ENCODE measurements around the gene ZNF775. TPM values are rescaled to one million over a fixed set of nuclear protein-coding genes. Genes with fewer than 3 reads are reported as not detected.

Gene ZNF775
- total RNA-seq, 4 donors from 2014 or later: 1.4 to 3.8 (median 2.4) TPM

DNA sequence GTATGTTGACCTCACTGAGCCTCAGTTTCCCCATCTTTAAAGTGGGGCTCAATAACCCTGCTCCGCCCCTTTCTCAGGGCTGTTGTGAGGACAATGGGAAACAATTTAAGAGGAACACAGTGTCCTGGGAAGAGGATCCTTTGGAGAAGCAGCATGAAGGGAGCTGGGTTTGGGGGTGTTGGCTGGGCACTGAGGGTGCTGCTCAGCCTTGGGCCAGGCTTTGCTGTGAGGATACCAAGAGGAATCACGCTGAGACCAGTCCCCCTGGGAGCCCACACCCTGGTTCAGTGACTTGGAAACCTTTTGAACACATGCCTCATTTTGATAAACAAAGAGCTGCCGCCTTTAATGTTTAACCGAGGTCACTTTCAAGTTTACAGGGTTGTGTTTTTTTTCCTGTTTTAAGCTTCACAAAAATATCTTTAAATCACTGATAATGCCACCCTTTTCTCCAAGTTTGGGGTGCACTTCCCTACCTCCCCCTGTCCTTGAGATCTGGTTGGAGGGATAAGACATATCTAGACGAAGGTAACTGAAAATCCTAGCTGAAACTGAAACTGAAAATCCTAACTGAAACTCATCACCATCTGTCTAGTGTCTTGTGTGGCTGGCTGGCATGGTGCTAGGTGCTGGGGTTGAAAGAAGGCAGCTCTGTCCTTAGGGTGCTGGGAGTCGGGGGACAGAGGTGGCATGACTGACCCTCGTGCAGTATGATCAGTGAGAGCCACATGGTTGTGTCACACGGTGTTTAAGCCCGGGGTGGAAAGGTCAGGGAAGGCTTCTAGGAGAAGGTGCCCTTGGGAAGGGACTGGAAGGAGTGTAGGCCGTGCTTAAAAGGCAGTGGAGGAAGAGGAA is 27.7 kb downstream of the ZNF775 start:
- H3K4me3 ChIP-seq (ENCODE audit: low read depth, poor library complexity, severe bottlenecking): no peak overlapping the region
- DNase-seq (ENCODE audit: low spot score in 2 of 2): peak in 1 of 2 donors; percentile 83
- WGBS, 2 donors: 54 to 56% methylated on average over 10 of the region's 10 CpGs
- intact Hi-C loops (cut with DNase I; ENCODE audit: low total_unique reads): no loop called here
- TF ChIP-seq POLR2A (IDR thresholded peaks at IDR 0.05): no peak
- TF ChIP-seq, protein P1, sequence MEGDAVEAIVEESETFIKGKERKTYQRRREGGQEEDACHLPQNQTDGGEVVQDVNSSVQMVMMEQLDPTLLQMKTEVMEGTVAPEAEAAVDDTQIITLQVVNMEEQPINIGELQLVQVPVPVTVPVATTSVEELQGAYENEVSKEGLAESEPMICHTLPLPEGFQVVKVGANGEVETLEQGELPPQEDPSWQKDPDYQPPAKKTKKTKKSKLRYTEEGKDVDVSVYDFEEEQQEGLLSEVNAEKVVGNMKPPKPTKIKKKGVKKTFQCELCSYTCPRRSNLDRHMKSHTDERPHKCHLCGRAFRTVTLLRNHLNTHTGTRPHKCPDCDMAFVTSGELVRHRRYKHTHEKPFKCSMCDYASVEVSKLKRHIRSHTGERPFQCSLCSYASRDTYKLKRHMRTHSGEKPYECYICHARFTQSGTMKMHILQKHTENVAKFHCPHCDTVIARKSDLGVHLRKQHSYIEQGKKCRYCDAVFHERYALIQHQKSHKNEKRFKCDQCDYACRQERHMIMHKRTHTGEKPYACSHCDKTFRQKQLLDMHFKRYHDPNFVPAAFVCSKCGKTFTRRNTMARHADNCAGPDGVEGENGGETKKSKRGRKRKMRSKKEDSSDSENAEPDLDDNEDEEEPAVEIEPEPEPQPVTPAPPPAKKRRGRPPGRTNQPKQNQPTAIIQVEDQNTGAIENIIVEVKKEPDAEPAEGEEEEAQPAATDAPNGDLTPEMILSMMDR (IDR thresholded peaks at IDR 0.05): no peak

- intact Hi-C loops (cut with DNase I; ENCODE audit: low total_unique reads): no loop called here
- H3K4me3 ChIP-seq (ENCODE audit: low read depth, poor library complexity, severe bottlenecking): no peak overlapping the region
- TF ChIP-seq, protein P1 (IDR thresholded peaks at IDR 0.05): no peak
- TF ChIP-seq POLR2A (IDR thresholded peaks at IDR 0.05): no peak
- no peak for DNase-seq (ENCODE audit: low spot score in 2 of 2)
- 95 to 98% methylated on average over 74 to 86 of the region's 91 CpGs for WGBS, 2 donors
These were observed 28.7 kb downstream of the ZNF775 start for GRCh38 chr7:150407588-150408392.

DNA sequence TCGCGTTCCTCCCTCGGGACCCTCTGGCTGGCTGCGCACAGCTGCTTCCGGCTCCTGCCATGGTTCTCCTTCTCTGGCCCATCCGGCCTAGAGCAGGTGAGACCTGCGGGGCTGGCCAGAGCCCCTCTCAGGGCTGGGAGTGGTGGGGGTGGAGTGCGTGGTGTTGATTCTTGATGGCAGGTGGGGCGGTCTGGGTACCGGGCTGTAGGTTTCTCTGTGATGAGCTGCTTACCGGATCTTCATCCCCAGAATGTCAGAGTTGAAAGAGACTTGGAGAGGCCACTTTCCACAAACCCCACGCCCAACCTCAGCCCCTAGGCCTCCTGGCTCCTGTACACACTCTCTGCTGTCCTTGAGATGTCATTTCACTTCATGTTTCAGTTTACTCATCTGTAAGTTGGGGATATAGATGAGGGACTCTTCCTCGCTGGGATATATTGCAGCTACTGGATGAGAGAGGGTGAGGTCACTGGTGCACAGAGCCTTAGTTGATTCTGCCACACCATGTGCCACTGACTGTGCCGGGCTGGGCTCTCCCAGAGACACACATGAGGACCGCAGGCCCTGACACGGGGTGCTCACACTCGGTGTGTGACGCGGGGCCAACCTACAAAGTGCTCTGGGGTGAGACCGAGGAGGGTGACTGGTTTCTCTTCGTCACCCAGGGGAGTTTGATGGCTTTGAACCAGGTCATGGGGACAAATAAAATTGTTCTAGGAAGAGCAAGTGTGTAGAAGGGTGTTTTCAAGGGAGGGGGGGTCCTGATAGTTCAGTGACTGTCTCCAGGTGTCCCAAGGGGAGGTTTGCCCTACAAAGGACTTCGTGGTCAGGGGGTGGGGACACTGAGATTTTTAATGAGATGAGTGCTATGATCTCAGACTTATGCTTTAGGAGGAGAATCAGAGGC is 29.5 kb downstream of the ZNF775 start:
- intact Hi-C loops (cut with DNase I; ENCODE audit: low total_unique reads): no loop called here
- peak in 1 of 2 donors; percentile 82 for DNase-seq (ENCODE audit: low spot score in 2 of 2)
- H3K4me3 ChIP-seq (ENCODE audit: low read depth, poor library complexity, severe bottlenecking): no peak overlapping the region
- 84 to 87% methylated on average over 22 of the region's 22 CpGs for WGBS, 2 donors
- TF ChIP-seq, protein P1 (IDR thresholded peaks at IDR 0.05): no peak
- TF ChIP-seq POLR2A (IDR thresholded peaks at IDR 0.05): no peak

DNA sequence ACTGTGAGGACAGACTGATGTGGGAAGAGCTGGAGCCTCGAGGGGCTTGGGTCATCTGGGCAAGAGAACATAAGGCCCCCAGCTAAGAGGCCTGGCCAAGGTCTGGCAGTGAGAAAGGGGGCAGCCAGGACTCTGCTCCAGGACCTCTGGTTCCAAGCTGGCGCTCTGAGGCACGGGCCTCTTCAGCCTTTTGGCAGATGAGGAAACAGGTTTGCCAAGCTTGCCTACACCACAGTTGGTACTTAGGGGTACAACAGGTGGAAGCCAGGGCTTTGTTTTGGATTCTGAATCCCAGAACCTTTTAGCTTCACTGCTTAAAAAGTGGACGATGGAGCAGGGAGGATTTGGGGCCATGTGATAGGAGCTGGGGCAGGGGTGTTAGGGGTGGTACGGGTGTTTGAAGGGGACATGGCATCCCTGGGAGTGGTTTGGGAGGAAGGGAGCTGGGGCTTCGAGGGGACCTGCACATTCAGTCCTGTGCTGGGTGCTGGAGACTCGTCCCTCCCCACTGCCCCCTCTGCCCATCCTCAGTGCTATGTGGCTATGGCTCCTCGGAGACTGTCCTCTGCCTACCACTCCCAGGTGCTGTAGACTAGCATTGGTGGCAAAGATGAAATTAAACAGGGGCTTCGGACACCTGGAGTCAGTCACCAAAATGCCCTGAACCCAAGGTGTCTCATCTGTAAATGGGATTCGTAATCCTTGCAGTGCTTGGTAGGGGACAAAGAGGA is 30.3 kb downstream of the ZNF775 start:
- 75 to 89% methylated on average over 8 to 10 of the region's 10 CpGs for WGBS, 2 donors
- intact Hi-C loops (cut with DNase I; ENCODE audit: low total_unique reads): no loop called here
- no peak for TF ChIP-seq POLR2A (IDR thresholded peaks at IDR 0.05)
- TF ChIP-seq, protein P1 (IDR thresholded peaks at IDR 0.05): no peak
- no peak overlapping the region for H3K4me3 ChIP-seq (ENCODE audit: low read depth, poor library complexity, severe bottlenecking)
- DNase-seq (ENCODE audit: low spot score in 2 of 2): no peak

- no peak overlapping the region for H3K4me3 ChIP-seq (ENCODE audit: low read depth, poor library complexity, severe bottlenecking)
- intact Hi-C loops (cut with DNase I; ENCODE audit: low total_unique reads): no loop called here
- TF ChIP-seq, protein P1 (IDR thresholded peaks at IDR 0.05): no peak
- no peak for TF ChIP-seq POLR2A (IDR thresholded peaks at IDR 0.05)
- 87 to 89% methylated on average over 7 of the region's 7 CpGs for WGBS, 2 donors
- no peak for DNase-seq (ENCODE audit: low spot score in 2 of 2)
These were observed 31.0 kb downstream of the ZNF775 start for GRCh38 chr7:150410131-150410530.

Data from lower leg skin (tissue), 4 donors.